ENCODE results near the gene PLPPR1.
"Not testable (repeated sequence)": the region's sequence is repeated elsewhere in the genome, so short reads cannot be mapped to it uniquely, and the experiment has no call there.

Gene PLPPR1

DNA sequence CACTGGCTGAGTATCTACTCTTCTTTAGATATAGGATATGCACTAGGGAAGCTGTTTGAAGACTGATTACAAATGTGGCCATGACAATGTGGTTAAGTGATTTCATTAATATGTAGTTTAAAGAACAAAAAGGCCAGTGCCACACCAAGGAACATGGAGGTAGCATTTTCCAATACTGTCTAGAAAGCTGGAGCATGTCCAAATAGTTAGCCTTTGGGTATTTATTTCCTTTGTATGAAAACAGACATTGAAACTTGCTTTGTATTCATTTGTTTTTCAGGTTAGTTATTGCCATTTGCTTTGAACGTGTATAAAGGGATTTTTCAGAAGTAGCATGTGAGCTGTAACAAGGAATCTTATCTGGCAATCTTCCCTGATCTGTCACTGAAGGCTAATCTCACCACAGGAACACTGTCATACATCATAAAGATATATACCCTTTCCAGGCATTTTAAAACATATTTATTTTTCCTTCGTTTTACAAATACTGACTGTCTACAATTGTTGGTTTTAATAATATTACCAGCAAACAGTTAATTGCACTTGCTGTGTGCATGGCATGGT is 93.4 kb downstream of the PLPPR1 start:
- DNase-seq (ENCODE audit: low spot score): no peak

DNA sequence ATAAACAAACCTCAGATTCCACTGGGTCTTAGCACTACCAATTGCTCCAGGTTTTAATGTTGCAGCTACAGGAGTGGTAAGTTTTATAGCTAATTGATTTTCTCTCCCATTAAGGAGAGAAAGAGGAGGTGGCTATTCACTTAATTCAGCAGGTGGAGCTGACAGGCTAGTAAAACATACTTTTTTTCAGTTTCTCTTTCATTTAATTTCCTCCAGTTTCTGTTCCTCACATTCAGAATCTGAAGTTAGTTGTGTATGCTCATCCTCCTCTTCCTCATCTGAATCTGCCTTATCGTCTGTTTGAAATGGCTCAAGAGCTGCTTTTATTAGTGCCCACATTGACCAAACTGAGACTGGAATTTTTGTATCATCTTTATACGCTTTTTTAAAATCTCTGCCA is 98.0 kb downstream of the PLPPR1 start:
- DNase-seq (ENCODE audit: low spot score): no peak

DNA sequence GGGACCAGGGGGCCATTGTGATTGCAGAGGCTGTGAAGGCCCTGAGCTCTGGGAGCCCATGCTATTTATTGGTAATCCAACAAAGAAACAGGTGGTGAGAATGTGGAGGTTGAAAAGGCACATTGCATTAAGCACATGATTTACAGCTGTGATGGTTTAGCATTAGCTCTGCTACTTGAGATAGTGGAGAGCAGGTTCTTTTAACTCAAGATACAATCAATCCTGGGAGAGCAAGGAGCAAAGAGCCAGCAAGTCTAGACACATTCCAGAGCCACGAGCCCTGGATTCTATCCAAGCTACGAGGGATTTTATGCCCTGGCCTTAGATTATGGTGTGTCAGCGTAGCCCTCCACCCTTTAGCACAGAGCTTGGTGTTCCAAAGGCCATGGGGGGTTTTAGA is 98.8 kb downstream of the PLPPR1 start:
- DNase-seq (ENCODE audit: low spot score): not testable (repeated sequence)

DNA sequence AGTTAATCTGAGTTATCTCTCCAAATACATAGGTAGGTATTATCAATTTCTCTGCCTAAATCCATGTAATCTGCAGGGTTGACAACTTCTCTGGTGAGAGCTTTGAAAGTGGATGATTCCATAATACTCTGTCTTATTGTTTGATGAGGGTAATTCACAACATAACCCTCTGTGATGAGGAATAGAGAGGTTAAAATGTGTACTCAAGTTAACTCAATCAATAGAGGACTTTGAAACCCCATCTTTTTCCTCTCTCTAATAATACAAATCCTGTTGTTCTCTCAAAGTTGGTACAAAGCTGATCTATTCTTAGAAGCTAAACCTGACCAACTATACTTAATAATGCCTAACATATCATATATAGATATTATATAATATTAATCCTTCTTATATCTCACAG is 100.1 kb downstream of the PLPPR1 start:
- no peak for DNase-seq (ENCODE audit: low spot score)

DNA sequence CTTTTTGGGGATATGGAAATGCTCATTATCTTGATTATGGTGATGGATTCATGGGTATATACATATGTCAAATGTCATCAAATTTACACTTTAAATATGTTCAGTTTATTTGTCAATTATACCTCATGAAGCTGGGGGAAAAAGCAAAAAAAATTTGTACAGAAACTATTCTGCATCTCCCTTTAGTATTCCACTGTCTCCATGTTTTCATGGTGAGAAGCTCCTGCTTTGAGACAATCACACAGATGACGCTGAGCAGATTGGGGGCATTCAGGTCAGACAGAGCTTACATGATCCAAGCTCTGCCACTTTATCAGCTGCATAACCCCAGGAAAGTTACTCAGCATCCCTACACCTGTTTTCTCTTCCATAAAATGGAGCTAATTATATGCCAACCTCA is 101.5 kb downstream of the PLPPR1 start:
- no peak for DNase-seq (ENCODE audit: low spot score)

DNA sequence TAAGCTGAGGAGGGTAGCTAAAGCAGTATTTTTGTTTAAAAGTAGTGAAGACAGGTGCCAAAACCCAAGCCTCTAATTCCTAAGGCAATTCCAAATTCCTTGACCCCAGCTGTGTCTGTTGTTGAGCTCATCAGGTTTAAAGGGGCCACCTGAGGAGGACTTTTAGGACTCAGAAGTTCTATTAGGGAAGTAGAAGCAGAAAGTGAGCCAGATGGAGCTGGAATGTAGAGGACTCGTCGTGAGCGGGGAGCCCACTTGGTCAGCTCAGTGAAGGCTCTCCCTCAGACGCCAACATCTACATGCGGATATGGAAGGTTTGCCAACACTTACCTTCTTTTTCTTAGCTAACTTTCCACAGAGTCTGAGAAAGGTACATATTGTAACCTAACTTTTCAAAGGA is 102.8 kb downstream of the PLPPR1 start:
- DNase-seq (ENCODE audit: low spot score): no peak

DNA sequence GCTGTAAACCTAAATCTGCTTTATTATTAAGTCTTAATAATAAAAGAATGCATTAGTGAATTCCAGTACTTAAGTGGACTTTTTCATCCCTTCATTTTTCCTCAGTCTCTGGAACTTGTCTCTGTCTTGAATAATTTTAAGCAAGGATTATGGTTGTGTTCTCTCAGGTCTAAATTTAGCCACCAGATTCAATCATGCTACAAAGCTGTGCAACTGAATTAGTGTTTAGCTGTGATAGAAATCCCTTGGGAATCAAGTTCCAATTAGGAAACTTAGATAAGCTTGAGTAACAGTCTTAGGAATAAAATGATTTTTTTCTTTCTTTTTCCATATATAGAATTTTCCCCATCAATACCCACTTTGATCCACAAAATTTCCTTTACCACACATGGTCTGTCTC is 104.3 kb downstream of the PLPPR1 start:
- DNase-seq (ENCODE audit: low spot score): no peak

DNA sequence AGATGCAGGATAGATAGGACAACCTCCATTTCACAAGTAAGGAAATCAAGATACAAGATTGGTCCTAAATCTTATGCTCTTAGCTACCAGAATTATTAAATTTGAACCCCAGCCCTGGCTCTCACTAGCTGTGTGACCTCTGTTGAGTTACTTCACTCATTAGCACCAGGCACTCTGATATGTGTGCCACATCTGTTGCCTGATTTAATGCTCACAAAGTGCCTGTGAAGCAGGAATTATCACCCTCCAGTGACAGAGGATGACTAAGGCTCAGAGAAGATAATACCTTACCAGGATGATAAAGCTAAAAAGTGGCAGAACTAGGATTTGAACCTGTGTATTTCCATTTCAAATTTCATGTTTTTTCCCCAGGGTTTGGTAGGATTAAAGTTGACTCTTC is 110.0 kb downstream of the PLPPR1 start:
- no peak for DNase-seq (ENCODE audit: low spot score)

DNA sequence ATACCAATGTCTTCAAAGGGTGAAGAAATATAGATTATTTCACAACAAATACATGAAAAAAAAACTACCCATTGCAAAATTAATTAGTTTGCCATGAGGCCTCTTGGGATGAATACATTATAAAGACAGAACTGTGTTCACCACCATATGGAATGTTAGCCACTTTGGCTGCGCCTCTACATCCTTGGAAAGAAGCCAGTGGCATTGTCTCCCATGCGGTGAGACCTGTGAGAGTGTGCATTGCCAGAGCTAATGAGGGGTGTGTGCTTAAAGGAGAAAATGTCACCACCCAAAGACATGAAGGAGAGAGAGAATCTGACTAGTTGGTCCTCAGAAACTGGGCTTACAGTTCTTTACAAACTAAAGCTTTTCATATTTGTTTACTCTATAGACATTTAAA is 110.6 kb downstream of the PLPPR1 start:
- no peak for DNase-seq (ENCODE audit: low spot score)

DNA sequence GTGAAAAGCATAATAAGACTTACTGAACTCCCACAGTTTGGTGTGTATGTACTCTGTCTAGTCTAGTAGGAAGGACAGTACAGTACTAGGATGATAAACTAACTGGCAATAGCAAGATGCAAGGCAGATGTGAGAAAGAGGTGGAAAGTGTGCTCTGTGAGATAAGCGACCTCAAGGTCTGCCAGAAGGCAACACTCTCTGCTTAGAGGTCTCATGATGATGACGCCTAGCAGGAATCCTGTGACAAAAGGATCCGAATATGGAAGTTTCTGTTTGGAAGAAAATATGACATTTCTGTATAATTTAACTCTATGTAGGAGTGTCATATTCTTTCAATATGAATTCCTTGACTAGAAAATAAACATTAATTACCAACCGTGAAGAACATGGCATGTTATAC is 112.2 kb downstream of the PLPPR1 start:
- DNase-seq (ENCODE audit: low spot score): no peak

DNA sequence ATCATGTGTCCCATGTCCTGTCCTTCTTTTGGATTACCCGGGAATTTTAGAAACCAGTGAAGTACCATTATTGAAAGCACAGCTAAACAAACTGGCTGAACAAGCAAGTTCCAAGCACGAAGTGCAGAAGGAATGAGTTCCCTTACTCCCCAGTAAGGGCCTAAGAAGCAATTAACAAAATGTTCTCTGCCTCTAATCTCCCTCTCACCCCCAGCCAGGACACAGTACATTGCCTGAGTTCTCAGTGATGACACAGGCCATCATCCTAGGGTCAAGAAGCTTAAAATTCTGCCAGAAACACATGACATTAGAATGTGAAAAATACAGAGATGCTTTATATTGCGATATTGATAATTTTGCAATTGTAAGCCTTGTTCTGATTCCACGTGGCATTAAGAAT is 118.0 kb downstream of the PLPPR1 start:
- no peak for DNase-seq (ENCODE audit: low spot score)

DNA sequence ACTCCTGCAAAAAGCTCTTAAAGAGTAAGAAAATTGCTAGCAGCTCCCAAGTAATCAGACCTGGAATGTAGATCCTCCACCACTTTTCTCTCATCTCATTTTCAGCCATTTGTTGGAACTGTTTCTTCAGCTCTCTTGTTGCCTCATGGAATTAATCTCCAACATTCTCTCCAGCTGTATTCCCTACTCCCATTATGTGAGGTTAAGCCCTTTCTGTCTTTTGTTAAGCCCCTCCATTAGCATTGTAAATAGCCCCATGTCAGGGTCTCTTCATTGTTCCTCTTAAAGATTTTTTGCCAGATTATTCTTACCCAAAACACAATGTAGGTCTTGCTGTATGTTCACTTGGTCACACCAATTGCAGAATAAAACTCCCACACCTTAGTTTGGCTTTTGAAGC is 119.8 kb downstream of the PLPPR1 start:
- no peak for DNase-seq (ENCODE audit: low spot score)

DNA sequence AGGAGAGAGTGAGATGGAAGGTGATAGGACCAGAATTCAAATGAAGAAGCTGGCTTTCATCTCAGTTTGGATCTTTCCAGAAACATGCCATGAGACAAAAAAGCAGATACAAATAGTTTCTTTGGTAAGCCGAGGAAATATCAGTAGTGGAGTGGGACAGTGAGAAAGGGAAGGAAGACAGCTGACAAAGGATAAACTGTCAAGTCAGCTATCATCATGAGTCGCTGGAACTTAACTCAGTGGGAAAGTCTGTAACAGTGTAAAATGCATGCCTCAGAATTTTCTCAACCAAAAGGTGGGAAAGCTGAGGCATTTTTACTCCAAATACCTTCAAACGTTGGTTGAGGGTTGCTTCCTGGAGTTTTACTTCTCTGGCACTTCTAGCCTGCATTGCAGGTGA is 129.8 kb downstream of the PLPPR1 start:
- no peak for DNase-seq (ENCODE audit: low spot score)

DNA sequence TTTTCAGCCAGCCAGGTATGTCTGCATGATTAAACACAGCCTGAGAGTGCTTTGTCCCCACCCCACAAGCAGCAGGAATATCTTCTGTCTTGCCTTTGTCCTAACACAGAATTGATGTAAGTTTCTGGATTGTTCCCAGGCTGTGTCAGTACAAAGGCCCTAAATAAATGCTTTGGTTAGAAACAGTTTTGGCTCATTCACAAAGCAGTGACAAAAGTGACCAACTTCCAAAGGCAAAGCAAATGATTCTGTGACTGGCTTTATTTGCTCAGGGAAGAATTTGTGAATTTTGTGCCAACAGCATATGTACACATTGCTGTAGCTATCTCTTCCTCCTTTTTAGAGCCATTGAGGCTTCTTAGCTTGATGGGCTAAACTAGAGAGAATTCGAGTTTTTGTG is 133.7 kb downstream of the PLPPR1 start:
- no peak for DNase-seq (ENCODE audit: low spot score)

DNA sequence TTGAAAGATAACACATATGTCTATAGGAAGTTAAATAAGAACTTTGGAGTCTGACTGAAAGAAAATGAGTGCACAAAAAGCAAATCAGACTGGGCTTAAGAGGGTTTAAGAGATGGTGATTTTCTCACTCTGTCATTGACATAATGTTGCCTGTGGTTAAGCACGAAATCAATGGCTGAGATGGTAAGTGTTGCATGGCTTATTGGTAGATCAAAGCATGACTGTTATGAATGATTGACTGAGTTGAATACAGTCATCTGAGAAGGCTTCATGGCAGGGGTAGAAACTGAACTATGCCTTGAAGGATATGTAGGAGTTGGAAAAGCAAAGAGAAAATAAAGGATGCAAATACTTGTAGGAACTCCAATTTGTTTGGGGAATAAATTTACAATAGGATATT is 136.6 kb downstream of the PLPPR1 start:
- DNase-seq (ENCODE audit: low spot score): no peak

DNA sequence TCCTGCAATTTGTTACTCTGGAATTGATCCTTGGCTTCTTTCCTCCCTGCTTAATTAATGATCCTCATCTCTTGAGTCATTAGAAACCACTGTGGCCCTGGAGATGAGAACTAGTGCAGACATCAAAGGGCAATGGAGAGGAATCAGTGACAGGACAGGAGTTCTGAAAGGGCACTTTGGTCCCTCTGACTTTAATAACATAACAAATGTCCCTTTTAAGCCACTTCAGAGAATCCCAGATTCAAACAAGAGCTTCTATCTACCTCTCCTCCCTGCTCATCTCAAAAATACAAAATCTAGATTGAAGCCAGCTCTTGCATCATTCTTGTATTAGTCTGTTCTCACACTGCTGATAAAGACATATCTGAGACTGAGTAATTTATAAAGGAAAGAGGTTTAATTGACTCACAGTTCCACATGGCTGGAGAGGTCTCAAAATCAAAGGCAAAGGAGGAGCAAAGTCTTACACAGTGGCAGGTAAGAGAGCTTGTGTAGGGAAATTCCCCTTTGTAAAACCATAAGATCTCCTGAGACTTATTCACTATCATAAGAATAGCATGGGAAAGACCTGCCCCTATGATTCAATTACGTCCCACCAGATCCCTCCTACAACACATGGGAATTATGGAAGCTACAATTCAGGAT is 139.1 kb downstream of the PLPPR1 start:
- DNase-seq (ENCODE audit: low spot score): no peak

DNA sequence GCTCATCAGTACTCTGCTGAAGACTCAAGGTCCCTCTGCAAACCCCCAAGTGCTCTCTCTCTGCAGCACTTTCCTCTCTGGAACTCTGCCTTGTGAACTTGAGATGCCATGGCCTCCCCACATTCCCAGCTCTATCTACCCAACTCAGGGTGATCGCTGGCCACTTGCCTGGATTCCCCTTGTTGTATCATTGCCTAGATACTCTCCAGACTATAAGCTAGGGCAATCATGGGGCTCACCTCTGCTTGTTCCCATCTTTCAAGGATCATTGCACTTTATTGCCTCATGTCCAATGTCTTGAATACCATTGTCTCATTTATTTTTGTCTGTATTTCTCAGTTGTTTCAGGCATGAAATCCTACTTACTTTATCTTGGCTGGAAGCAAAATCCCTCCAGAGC is 144.1 kb downstream of the PLPPR1 start:
- DNase-seq (ENCODE audit: low spot score): no peak

DNA sequence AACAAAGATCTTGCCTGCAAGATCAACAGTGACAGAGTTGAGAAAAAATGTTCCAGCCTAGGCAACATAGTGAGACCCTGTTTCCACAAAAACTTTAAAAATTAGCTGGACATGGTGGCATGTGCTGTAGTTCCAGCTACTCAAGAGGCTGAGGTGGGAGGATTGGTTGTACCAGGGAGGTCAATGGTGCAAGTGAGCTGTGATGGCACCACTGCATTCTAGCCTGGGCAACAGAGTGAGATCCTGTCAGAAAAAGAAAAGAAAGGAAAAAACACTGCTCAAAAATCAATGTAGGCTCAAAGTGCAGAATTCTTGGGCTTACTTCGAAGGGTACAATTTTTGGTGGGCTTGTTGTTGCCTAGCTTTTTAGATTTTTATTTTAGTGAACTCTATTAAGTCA is 145.4 kb downstream of the PLPPR1 start:
- no peak for DNase-seq (ENCODE audit: low spot score)

DNA sequence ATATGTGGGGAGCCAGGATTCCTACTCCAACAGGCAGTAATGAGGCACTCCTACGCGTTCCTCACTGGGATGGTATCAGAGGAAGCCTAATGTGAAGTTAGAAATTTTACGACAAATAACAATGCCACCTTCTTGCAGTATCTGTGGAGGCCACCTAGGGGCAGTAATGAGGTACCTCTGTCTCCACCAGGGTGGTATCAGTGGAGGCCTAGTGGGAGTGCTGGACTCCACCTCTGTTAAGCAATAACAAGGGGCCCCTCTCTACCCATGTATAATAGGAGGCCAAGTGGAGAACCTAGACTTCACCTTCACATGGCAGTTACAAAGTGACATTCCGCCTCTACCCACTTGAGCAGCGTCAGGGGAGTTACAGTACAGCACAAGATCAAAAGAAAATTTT is 147.9 kb downstream of the PLPPR1 start:
- no peak for DNase-seq (ENCODE audit: low spot score)

DNA sequence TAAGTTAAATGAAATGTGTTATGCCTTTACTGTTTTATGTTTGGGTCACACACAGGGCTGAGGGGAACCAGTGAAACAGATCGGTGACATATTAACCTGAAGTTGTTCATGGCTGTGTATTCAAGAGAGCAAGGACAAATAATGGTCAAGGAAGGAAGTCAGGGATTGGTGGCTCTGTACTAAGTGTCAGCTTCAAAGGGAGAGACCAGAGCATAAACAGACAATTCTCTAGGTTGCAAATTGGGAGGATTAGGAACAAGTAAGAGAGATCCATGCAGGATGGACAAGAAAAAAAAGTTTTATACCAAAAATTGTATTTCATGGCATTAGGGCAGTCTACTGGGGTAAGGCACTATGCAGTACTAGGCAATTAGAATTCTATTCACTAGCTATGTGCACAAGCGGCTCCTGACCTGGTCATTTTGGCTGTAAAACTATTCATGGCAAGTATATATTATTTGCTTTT is 156.3 kb downstream of the PLPPR1 start:
- no peak for DNase-seq (ENCODE audit: low spot score)

DNA sequence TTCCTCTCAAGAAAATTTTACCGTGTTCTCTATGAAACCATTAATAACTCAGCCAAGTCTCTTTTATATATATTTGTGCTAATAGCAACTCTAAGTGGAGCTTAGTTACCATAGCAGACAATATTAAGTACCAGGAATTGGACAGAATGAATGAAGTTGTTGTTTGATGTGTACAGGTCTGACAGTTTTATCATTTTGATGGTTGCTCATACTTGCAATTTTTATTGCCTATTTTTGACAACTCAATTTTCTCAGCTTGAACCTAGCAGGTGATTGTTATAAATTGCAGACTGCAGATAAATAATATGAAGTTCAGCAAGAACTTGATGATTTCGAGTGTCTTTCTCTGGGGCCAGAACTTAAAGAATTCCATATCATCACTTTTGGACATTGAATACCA is 163.2 kb downstream of the PLPPR1 start:
- DNase-seq (ENCODE audit: low spot score): no peak

DNA sequence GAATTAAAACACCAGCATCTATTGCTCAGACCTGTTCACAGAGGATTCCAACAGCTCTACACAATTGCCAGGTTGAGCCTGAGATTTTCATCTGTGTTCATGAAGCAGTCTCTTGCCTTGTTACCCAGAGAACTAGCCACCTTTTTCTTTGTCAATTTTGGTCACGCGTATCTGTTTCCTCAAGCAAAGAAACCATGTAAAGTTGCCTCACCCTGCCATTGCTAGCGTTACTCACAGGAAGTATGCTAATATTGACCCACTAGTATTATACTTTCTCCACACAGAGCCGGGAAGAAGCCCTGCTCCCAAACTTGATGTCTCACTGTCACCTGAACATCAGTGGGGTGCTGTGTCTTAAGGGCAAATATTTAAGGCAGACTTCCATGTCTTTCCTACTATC is 168.5 kb downstream of the PLPPR1 start:
- DNase-seq (ENCODE audit: low spot score): no peak

DNA sequence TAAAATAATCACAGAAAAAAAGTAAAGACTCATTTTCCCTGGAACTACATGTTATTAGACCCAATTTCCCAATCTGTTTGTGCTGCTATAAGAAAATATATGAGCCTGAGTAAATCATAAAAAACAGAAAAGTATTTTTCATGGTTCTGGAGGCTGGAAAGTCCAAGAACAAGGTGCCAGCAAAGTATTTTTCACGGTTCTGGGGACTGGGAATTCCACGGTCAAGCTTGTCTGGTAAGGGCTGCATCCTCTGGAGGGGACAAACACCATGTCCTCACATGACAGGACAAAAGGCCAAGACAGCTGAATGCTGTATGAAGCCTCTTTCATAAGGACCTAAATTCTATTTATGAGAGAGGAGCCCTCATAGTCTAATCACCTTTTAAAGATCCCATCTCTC is 172.3 kb downstream of the PLPPR1 start:
- no peak for DNase-seq (ENCODE audit: low spot score)

DNA sequence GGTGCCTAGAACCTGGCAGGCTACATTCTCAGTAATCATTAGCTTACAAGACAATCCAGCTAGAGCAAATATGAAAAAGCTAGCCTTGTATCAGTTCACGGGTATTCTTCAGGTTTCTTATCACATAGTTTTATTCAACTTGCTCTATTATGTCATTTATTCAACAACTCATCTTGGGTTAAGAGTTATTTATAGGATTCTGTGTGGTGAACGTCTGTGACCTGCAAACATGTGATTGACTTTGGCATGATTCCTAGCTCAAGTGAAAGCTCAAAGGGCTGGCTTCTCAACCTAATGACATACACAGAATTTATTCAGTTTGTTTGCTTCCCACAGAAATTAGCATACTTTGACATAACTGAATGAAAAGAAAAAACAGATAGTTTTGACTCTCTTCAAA is 173.1 kb downstream of the PLPPR1 start:
- no peak for DNase-seq (ENCODE audit: low spot score)

All from ecto neural progenitor cell (in vitro differentiated cells).